Measurements from ENCODE around the gene UBE3B. TPM values are rescaled to one million over a fixed set of nuclear protein-coding genes. Genes with fewer than 3 reads are reported as not detected.

The UBE3B gene
- total RNA-seq, 1 donor from 2014 or later: 25.5 TPM

DNA sequence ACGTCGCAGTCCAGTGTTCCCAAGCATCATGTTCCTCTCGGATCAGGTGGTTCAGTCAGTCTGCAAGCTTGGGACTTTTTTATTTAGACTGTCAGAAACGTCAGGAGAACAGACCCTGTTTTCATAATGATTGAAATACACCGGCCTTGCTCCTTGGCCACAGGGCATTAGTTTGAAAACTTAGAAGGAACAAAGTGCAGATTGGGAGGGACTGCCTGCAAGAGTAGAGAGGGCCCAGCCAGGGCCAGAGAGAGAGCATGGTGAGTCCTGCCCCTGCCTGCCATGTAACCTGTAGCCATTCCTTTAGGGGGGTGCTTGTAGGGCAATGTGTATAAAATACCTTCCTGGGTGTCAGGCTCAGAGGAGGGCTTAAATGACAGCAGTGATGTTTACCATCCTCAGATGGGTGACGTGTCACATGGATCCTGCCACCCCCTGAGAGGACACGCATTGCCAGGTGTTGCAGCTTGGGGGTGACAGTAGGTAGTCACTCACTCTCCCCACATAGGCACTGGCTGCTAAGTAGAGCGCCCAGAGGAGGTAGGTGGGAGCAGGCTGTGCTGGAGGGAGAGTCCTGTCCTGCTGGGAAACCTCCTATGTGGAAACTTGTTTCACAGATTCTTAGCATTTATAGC, 50.2 kb downstream of the UBE3B start:
- DNase-seq (ENCODE audit: low spot score): no peak

DNA sequence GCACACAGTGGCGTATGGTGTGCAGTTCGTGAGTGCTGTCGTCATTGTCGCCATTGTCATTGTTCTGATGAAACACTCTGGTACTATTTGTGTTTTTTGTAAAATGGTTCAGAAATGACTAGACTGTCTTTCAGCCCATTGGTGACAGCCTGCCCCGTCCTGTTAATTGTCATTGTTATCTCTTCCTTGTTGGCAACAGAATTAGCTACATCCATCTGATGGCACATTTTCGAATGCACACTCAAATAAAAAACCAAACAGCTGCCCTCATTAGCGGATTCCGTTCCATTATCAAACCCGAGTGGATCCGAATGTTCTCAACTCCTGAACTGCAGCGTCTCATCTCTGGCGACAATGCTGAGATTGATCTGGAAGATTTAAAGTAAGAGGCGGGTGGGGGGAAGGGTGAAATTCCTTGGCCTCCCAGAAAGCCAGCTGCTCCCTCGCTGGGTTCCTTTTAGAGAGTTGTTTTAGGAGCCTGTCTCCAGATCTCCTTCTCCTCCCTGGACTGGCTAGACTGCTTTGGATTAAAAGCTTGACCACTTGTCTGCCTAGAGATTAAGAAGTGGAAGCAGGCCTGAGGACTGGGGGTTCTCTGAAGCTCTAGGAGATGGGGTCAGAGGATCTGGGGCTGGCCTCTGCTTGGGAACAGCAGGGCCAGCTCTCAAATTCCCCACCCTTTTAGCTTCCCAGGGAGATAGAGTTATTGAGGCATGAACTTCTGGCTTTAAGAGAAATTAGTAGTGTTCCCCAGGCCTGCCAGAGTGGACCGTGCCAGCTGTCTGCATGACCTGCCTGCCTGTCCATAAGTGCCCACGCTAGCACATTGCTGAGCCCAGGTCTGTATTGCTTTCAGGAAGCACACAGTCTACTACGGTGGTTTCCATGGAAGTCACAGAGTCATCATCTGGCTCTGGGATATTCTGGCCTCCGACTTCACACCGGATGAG, 52.5 kb downstream of the UBE3B start:
- DNase-seq (ENCODE audit: low spot score): peak; percentile 80

DNA sequence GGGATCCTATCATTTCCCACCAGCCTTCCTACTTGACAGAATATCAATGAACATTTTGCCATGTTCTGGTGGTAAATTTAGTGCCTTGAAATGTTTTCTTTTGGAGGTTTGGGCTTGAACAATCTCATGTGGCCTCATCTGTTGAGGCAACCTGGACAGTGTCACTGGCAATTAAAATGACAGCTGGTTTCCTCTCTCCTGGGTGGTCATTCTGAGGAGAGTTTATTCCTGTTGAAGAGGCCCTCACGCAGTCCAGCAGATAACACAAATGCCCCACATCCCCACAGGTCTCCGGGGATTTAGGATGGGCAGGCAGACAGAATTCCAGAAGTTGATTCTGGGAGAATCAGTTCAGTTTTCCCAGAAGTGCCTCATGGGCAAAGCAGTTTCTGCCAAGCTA, 54.0 kb downstream of the UBE3B start:
- DNase-seq (ENCODE audit: low spot score): peak; percentile 60

DNA sequence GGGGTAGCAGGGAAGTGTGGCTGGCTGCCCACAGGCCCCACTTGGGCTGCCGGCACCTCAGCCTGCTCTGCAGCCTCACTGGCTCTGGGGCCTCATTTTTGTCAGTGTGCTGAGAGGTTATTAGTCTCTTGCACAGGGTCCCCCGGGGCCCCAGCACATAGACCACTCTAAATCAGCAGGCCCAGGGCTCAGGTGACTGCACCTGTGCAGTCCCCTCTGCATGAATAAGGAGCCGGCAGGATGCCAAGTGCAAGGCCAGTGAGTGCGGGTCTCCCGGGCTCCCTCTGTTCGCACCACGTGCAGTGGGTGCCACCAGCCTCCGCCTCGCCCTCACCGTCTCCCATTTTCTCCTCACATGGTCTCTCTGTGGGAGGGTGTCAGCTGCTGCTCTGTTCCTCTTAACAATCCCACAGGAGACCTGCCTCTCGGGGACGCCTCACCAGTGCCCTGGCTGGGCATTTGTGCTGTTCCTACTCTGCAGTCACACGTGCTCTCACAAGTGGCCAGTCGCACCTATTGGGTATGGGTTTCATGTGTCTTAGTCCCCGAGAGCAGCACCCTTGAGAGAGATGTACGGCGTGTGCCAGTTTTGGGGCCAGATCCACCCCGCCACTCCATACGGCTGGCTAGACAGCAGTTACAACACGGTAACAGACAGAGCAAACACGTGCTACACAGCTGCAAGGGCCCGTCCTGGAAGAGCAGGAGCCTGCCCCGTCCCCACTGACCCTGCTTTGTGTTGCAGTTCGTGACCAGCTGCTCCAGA, 55.5 kb downstream of the UBE3B start:
- no peak for DNase-seq (ENCODE audit: low spot score)

DNA sequence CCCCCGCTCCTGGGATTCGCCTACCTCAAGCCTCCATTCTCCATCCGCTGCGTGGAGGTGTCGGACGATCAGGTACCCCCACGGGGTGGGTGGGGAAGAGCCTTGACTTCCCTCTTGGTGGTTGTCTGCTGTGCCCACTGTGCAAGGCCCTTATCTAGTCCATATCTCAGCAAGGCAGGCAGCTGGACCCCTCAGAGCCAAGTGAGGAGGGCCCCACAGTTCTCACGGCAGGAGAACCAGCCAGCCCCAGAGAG, 56.0 kb downstream of the UBE3B start:
- no peak for DNase-seq (ENCODE audit: low spot score)

DNA sequence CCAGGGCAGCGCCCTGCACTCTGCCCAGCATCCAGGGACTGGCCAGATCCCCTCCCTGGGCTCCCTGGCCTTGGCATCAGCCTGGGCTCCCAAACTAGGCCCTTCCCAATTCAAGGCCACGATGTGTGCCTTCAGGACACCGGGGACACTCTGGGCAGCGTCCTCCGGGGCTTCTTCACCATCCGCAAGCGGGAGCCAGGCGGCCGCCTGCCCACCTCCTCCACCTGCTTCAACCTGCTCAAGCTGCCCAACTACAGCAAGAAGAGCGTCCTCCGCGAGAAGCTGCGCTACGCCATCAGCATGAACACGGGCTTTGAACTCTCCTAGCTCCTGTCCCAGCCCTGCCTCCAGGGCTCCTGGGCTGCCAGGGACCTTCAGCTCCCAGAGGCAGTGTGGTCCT, 57.0 kb downstream of the UBE3B start:
- no peak for DNase-seq (ENCODE audit: low spot score)

DNA sequence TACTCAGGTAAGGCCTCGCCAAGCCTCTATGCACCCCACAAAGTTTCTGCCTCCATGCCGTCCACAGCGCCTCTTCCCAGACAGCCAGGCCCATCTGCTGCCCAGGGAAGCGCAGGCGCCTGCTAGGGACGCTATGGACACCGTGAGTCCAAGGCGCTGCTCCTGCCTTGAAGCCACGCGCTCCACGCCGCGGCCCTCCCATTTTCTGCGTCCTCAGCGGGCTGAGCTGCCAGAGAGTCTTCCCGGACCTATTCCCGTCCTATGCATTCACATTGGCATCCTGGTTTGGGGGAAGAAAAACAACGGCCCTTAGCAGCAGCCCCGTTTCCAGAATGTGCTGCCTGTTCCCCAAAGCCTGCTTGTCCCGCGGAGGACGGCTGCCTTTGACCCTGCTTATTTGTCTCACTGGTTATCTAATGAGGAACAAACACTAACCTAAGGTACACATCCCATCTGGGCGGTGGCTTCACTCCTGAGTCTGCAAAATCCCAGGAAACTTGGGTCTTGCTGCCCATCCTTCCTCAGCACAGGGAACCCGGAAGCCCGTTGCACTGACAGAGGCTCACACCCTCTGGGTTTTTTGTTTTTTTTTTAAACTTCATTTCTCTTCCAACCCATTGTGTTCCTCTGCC, 57.9 kb downstream of the UBE3B start:
- DNase-seq (ENCODE audit: low spot score): no peak

DNA sequence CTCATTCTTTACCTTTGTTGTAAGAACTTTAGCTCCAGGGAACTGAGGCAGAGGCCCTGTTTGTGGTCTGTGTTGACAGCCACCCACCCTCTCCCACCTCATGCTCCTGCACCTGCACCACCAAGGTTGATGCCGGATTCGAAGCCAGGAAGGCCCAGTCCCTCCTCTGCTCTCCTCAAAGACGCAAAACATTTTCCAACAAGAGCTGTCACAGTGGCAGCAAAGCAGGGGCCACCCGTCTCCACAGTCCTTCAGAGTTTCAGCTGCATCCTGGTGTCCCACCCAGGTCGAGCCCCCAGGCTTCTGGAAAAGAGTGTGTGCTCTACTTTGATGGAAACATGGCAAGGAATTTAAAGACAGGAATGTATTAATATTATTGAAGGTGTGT, 58.4 kb downstream of the UBE3B start:
- no peak for DNase-seq (ENCODE audit: low spot score)

DNA sequence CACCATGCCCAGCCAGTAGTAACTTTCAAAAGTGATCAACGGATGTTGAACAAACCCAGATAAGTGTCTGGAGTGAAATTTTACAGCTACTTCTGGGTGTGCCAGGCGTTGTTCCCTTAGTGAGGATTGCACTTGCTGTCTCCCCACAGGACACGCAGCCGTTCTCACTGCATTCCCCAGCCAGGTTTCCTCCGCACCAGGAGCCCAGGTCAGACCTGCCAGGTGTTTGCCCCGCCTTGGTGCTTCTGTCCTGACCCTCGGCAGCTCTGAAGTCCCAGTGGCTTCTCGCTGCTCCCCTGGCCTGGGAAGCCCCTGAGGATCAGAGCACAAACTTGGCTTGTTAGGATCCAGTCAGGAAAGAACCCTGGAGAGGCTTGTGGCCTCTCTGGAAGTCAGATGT, 59.7 kb downstream of the UBE3B start:
- DNase-seq (ENCODE audit: low spot score): no peak

DNA sequence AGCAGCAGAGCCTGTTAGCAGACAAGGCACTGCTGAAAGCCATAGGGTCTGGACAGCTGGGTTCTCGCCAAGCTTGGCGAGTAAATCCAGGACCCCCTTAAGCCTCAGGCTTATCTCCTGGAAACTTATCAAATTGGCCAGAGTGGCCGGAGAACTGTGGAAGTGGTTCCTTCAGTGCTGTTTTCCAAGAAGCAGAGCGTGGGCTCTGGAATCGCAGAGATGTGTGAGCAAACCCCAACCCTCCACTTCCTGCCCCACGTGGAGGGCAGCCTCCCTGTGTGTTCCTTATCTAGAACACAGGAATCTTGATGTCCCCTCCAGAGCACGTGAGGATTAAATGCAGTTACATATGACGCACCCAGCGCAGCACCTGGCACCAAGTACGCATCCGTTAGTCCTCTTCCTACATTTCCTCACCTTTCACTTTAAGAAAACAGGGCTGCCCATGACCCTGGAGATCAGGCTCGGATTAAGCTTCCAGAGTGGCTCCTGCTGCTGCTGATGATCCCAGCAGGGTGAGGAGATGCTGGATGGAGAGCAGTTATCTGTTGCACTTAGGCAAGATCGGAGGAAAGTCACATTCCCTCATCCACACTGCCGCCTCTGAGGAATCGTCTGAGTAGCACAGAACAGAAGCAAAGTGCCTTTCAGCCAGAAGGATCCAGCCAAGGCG, 60.9 kb downstream of the UBE3B start:
- DNase-seq (ENCODE audit: low spot score): peak; percentile 30

DNA sequence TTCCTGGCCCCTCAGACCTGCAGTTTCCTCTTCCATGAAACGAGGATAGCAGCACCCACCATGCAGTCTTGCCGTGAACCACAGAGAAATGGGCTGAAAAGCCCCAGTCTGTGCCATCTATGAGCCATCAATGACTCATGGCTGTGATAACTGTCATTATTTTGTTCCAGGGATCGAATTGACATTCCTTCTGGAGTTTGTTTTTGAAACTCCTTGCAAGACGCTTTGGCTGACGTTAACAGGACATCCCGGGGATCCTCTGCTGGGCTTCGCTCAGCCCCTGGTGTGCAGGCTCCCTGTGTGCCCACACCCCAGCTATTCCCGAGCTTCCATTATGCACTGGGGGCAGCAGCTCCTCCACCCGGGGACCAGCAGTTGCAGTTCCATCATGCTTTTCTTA, 62.1 kb downstream of the UBE3B start:
- no peak for DNase-seq (ENCODE audit: low spot score)

DNA sequence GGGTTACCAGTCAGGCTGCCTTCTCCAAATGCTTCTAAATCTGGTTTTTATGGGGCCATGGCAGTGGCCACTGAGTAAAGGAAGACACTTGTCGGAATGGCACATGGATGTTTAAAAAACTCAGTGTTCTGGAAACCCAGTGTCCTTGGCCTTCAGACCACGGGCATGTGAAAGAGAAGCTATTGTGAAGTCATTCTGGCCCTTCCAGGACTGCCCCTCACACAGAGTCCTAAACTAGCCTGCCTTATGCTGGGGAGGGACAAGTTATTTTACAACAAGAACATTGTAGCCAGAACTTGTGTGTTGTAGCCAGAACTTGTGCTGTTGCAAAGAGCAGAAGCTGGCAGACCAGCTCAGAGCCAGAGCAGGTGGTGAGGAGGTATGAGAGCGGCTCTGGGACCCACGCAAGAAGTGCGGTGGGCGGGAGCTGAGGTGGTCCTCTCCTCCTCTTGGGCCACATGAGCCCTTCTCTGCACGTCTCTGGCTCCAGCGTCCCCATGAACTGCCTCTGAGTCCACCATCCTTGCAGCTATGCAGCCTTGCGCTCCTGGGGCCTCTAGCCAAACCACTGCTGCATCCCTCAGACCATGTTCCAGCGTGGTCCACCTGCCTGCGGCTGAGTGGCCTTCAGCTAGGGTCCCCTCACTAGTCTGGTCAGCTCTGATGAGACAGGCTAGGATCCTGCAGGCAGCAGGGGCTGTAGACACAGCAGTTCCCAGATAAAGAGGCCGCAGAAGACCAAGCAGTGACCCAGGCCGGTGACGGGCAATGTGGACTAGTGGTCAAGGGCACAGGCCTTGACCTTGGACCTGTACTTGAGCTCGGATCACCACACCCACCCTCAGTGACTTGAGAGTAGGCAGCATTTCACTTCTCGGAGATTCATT, 63.3 kb downstream of the UBE3B start:
- DNase-seq (ENCODE audit: low spot score): no peak

DNA sequence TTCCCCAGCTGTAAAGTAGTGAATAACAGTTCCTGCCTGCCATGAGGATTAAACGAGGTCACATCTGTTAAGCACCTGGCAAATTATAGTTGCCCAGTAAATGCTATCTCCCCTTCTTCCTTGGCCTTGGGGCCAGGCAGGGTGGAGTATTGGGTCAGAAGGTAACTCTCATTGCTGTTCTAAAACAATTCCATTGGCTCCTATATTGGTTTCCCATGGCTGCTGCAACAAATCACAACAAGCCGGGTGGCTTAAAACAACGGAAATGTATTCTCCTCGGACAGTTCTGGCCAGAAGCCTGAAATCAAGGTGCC, 63.9 kb downstream of the UBE3B start:
- DNase-seq (ENCODE audit: low spot score): no peak

DNA sequence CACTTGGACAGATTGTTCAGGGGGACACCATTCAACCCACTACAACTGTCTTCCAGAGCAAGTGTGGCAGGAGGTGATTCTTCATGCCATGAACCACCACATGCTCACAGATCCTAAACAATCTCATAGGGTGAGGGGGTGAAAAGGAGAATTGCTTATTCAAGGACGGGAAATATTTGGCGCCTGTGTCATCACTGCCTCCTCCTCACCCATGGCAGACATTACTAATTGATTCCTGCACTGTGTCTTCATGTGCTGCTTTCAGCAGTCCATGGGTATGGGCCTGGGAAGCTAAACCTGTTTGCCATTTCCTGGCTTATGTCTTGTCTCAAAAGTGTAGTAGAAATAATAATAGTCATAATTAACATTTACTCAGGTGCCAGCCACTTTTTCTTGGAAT, 64.6 kb downstream of the UBE3B start:
- no peak for DNase-seq (ENCODE audit: low spot score)

DNA sequence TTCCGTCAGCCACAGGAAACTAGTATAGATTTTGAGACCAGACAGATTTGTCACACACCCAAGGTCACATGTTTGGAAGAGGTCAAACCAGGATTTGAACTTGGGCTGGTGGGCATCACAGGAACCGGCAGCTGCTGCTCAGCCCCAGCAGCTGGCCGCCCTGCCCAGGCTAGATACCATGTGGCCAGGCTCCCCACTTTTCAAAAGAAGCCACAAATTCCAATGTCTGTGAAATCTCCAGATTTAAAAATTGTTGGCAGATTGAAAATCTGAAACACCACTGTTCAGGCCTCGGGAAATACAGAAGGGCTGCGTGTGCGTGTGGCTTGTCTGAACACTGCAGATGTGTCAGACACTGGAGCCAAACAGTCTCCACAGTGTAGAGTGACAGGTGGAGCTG, 65.4 kb downstream of the UBE3B start:
- no peak for DNase-seq (ENCODE audit: low spot score)

DNA sequence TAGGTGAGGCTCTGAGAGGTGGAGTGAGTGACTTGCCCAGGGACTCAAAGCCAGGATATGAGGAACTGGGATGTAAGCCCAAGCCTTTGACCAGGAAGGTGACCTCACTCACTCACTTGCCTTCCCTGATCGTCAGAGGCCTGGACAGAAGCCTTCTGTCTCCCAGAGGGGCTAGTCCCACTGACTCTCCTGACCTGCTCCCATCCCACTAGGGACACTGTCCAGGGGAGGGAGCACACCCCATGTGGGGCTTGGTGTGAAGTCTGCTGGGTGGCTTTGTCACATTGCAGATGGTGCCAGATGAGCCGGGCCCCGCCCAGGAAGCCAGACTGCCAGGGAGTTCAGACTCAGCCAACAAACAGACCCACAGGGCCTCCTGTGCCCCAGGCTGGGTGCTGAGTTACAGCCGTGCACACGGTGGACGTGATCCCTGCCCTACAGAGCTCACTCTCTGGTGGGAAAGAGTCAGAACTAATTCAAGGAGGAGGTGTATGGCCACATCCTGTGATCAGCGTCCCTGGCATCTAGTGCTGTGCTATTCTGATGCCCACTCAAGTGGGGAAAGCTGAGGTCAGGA, 67.6 kb downstream of the UBE3B start:
- DNase-seq (ENCODE audit: low spot score): no peak

DNA sequence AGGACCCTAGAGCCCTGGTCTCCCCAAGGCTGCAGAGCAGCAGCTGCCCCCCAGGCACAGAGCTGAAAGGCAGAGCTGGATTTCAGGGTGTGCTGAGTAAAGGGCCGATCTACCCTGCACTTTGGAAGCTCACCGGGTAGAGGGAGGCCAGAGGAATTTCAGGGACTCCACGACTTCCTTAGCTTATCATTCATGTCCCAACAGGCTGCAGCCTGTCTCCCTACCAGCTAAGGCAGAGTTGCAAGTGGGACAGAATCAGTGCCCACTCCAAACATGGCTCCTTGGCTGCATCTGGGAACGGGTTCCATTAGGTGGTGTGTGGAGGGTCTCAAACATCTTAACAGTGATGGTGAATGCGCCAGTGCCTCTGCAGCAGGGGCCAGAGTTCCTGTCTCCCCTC, 68.4 kb downstream of the UBE3B start:
- DNase-seq (ENCODE audit: low spot score): no peak

DNA sequence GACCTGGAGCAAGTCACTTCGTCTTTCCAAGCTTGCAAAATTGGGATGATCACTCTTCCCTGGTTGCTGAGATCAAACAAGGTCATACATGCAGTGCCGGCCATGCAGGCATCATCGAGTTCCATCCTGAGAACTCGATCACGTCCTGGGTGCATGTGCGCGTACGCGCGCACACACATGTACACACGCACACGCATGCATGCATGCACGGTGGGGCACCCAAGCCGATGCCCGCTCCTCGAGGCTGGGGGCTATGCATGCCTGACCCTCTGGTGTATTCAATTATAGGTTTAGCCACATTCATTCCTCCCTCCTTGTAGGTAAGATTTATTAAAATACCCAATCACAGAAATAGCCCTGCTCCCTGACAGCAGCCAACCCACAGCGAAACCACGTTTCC, 69.9 kb downstream of the UBE3B start:
- no peak for DNase-seq (ENCODE audit: low spot score)

DNA sequence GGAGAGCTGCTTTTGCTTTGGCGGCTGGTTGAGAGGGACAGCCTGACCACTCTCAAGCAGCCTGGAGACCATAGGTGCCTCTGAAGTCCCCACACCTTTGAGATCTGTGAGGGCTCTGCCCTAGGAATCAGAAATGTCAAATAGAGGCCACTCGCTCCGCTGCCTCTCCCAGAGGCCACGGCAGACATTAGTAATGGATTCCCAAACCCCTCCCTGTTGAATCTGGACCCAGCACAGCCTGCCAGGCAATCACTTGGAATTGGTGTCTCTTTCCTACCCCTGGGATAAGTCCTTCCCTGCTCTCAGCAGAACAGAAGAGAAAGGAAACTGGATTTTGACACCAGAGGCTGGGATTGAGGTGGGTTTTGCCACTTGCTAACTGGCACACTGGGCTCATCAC, 70.8 kb downstream of the UBE3B start:
- DNase-seq (ENCODE audit: low spot score): no peak

DNA sequence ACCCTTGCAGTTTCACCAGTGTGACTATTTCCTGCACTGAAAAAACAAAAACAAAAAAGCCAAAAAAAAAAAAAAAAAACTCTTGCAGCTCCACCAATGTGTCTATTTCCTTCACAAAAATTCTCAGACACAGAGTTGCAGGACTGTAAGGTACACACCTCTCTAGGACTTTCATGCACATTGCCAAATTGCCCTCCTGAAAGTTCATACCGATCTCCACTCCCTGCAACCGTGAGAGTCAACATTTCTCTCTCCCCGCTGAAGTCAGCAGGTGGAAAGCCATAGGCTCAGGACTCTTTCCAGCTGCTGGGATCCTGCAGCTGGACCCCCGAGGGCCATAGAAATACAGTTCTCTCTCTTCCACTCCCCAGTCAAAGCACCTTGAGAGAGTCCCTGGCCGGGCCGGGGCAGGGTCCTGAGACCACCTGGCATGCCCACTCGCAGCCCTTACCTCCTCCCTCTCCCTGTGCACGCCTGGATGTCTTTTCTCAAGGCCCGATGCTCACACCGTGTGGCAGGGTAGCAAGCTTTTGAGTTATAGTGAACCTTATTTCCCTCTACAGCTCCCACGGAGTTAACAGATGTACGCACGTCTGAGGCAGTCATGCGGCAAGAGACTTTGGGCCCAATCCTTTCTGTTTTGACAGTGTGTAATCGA, 72.3 kb downstream of the UBE3B start:
- DNase-seq (ENCODE audit: low spot score): no peak
